OCI-LY1 (cell line): ENCODE data around the gene CEP112.

ENCODE experiments used
- H2AFZ ChIP-seq: fragments of 200-600 bp; sonication (generic), shearing (Covaris generic); 2 replicates; pipeline ENCODE4 v1.6.0; 2014; ENCODE audit warnings: antibody characterized with exemption, mild to moderate bottlenecking, low read length
- H3F3A ChIP-seq: fragments of 200-600 bp; sonication (generic), shearing (Covaris generic); 2 replicates; pipeline ENCODE4 v1.6.0; 2014; ENCODE audit warnings: mild to moderate bottlenecking, antibody characterized with exemption, low read length, moderate library complexity; ENCODE audit not compliant: insufficient read depth
- H3K27ac ChIP-seq: fragments of 200-600 bp; sonication (generic); 2 replicates; pipeline ENCODE4 v1.5.1; 2014; ENCODE audit warnings: low read length, mixed run types, mild to moderate bottlenecking, low read depth; ENCODE audit not compliant: poor library complexity, severe bottlenecking
- H3K27me3 ChIP-seq: fragments of 200-600 bp; sonication (generic); 2 replicates; pipeline ENCODE4 v1.6.0; 2014; ENCODE audit warnings: antibody characterized with exemption, mild to moderate bottlenecking, low read length, moderate library complexity; ENCODE audit not compliant: insufficient read depth
- H3K36me3 ChIP-seq: fragments of 200-600 bp; sonication (generic); 2 replicates; pipeline ENCODE4 v1.6.1; 2014; ENCODE audit warnings: mild to moderate bottlenecking, antibody characterized with exemption, low read length, moderate library complexity, mixed read lengths; ENCODE audit not compliant: insufficient read depth
- H3K4me1 ChIP-seq: fragments of 200-600 bp; sonication (generic); 2 replicates; pipeline ENCODE4 v1.5.1; 2014; ENCODE audit warnings: mild to moderate bottlenecking, low read length, moderate library complexity; ENCODE audit not compliant: insufficient read depth, severe bottlenecking
- H3K4me2 ChIP-seq: fragments of 200-600 bp; sonication (generic), shearing (Covaris generic); 2 replicates; pipeline ENCODE4 v1.6.1; 2014; ENCODE audit warnings: low read length
- H3K4me3 ChIP-seq: fragments of 200-600 bp; sonication (generic); 2 replicates; pipeline ENCODE4 v1.5.1; 2014; ENCODE audit warnings: low read length, low read depth, mild to moderate bottlenecking, mixed read lengths; ENCODE audit not compliant: poor library complexity, severe bottlenecking
- H3K79me2 ChIP-seq: fragments of 200-600 bp; shearing (Covaris generic); 2 replicates; pipeline ENCODE4 v1.6.1; 2016; ENCODE audit warnings: mixed run types, low read length, mixed read lengths; ENCODE audit not compliant: insufficient read depth
- H3K9ac ChIP-seq: fragments of 200-600 bp; sonication (generic), shearing (Covaris generic); 2 replicates; pipeline ENCODE4 v1.6.1; 2014; ENCODE audit warnings: mild to moderate bottlenecking, low read length, mixed read lengths
- H3K9me2 ChIP-seq: fragments of 200-600 bp; sonication (generic), shearing (Covaris generic); 2 replicates; pipeline ENCODE4 v1.6.1; 2014; ENCODE audit warnings: low read depth, mild to moderate bottlenecking, low read length, mixed read lengths
- H3K9me3 ChIP-seq: fragments of 200-600 bp; shearing (Covaris generic); 2 replicates; pipeline ENCODE4 v1.6.1; 2014; ENCODE audit warnings: low read length, mixed read lengths
- H4K20me1 ChIP-seq: fragments of 200-600 bp; sonication (generic), shearing (Covaris generic); 2 replicates; pipeline ENCODE4 v1.6.0; 2016; ENCODE audit warnings: mild to moderate bottlenecking, low read length; ENCODE audit not compliant: insufficient read depth
- EZH2 ChIP-seq: fragments of 200-600 bp; sonication (generic), shearing (Covaris generic); IDR thresholded peaks from 2 replicates; pipeline ENCODE4 v1.8.0; 2017; ENCODE audit warnings: borderline replicate concordance, mixed run types, mild to moderate bottlenecking, antibody characterized with exemption, low read length, moderate library complexity, mixed read lengths
- TF ChIP-seq, protein P1 (sequence below): fragments of 200-600 bp; sonication (generic), shearing (Covaris generic); IDR thresholded peaks from 2 replicates; pipeline ENCODE4 v1.5.1; 2017; ENCODE audit warnings: mild to moderate bottlenecking, antibody characterized with exemption, low read length, moderate library complexity, mixed read lengths

The CEP112 gene

DNA sequence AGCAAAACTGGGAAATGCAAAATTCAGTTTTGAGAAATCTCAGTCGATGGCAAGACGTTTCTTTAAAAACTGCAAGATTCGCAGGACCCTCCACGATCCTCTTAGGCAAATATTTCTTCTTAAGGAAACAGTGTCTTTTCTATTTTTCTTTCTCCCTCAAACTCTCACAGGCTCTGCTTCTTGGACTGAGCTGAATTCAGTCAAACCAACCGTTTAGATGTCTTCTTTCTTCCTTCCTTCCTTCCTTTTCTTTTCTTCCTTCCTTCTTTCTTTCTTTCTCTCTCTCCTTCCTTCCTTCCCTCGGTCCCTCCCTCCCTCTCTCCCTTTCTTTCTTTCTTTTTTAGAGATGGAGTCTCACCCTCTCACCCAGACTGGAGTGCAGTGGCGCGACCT, 563.3 kb downstream of the CEP112 start:
- H3K9ac ChIP-seq, result no peak overlapping the region
- no peaks in the 10 kb centered on the region for H3K4me1 ChIP-seq
- TF ChIP-seq EZH2, result no peak
- TF ChIP-seq, protein P1, sequence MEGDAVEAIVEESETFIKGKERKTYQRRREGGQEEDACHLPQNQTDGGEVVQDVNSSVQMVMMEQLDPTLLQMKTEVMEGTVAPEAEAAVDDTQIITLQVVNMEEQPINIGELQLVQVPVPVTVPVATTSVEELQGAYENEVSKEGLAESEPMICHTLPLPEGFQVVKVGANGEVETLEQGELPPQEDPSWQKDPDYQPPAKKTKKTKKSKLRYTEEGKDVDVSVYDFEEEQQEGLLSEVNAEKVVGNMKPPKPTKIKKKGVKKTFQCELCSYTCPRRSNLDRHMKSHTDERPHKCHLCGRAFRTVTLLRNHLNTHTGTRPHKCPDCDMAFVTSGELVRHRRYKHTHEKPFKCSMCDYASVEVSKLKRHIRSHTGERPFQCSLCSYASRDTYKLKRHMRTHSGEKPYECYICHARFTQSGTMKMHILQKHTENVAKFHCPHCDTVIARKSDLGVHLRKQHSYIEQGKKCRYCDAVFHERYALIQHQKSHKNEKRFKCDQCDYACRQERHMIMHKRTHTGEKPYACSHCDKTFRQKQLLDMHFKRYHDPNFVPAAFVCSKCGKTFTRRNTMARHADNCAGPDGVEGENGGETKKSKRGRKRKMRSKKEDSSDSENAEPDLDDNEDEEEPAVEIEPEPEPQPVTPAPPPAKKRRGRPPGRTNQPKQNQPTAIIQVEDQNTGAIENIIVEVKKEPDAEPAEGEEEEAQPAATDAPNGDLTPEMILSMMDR, result no peak
- no peaks in the 10 kb centered on the region for H3K9me3 ChIP-seq
- H3K36me3 ChIP-seq, result no peaks in the 10 kb centered on the region
- H3K27ac ChIP-seq, result no peak overlapping the region
- H3K9me2 ChIP-seq, result no peaks in the 10 kb centered on the region
- H3K79me2 ChIP-seq, result no peaks in the 10 kb centered on the region
- no peak overlapping the region for H3K4me3 ChIP-seq
- no peaks in the 10 kb centered on the region for H3K27me3 ChIP-seq
- H3K4me2 ChIP-seq, result no peak overlapping the region
- no peaks in the 10 kb centered on the region for H3F3A ChIP-seq
- H2AFZ ChIP-seq, result no peak overlapping the region
- no peaks in the 10 kb centered on the region for H4K20me1 ChIP-seq

DNA sequence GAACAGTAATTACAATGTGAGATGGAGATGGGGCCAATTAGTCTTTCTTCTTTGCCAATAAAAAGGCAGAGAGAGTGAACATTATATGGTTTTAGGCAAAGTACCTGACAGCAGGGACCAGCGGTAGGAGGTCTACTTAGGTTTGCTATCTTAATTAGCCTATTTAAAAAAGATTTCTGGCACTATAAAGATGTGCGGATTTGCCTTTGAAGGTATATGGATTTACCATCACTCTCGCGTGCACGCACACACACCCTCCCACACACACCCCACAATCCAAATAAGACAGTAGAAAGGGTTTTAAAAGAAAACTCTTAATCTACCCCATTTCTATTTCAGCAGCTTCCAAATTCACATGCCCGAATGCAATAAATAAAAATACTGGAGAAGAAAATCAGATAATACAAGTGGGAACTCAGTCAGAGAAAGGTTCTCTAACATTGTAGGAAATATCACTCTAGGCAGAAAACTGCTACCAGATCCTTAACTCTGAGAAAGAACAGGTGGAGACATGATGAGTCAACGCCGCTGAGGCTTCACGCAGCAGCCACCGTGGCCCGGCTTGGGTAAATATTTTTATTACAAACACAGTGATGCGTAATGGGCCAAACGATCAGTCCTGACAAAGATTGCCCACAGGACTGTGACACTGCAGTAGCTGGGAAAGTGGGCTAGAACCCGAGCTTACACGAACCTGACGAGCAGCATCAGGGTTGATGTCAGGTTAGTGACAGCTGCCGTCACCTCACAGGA, 563.9 kb downstream of the CEP112 start:
- no peaks in the 10 kb centered on the region for H3K9me3 ChIP-seq
- H3K27me3 ChIP-seq, result no peaks in the 10 kb centered on the region
- H2AFZ ChIP-seq, result no peak overlapping the region
- H3K9me2 ChIP-seq, result no peaks in the 10 kb centered on the region
- no peak overlapping the region for H3K27ac ChIP-seq
- no peak overlapping the region for H3K4me2 ChIP-seq
- H3K36me3 ChIP-seq, result no peaks in the 10 kb centered on the region
- no peak for TF ChIP-seq EZH2
- TF ChIP-seq, protein P1, result no peak
- H3F3A ChIP-seq, result no peaks in the 10 kb centered on the region
- H3K4me1 ChIP-seq, result no peaks in the 10 kb centered on the region
- H3K4me3 ChIP-seq, result no peak overlapping the region
- no peak overlapping the region for H3K9ac ChIP-seq
- no peaks in the 10 kb centered on the region for H3K79me2 ChIP-seq
- no peaks in the 10 kb centered on the region for H4K20me1 ChIP-seq

DNA sequence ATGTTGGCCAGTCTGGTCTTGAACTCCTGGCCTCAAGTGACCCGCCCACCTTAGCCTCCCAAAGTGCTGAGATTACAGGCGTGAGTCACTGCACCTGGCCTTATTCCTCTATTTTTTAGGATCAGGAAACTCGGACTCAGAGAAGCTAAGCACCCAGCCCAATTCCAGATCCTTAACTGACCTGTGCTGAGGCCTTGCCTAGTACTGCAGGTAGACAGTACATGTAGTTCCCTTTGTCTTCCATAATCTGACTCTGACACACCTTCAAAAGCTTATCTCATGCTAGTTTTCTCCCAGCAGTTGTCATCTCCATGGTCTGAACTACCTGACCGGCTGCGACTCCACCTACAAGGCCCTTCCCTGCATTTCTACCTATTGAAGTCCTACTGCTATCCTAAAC, 564.8 kb downstream of the CEP112 start:
- H3K27ac ChIP-seq, result no peak overlapping the region
- H2AFZ ChIP-seq, result no peak overlapping the region
- H3K79me2 ChIP-seq, result no peaks in the 10 kb centered on the region
- H3K4me1 ChIP-seq, result no peaks in the 10 kb centered on the region
- no peaks in the 10 kb centered on the region for H3K9me3 ChIP-seq
- TF ChIP-seq EZH2, result no peak
- TF ChIP-seq, protein P1, result no peak
- H3F3A ChIP-seq, result no peaks in the 10 kb centered on the region
- H3K9me2 ChIP-seq, result no peaks in the 10 kb centered on the region
- H3K27me3 ChIP-seq, result no peaks in the 10 kb centered on the region
- no peak overlapping the region for H3K4me3 ChIP-seq
- H3K4me2 ChIP-seq, result no peak overlapping the region
- H4K20me1 ChIP-seq, result no peaks in the 10 kb centered on the region
- H3K9ac ChIP-seq, result no peak overlapping the region
- H3K36me3 ChIP-seq, result no peaks in the 10 kb centered on the region
